IgD-negative memory B cell (primary cell): Measurements from ENCODE around the gene DPP10. TPM values are rescaled to one million over a fixed set of nuclear protein-coding genes. Genes with fewer than 3 reads are reported as not detected.
"Not testable (repeated sequence)": the region's sequence is repeated elsewhere in the genome, so short reads cannot be mapped to it uniquely, and the experiment has no call there.

Experiments
- H3K27ac Mint-ChIP-seq, 3 donors: one replicate each; pipeline ENCODE4 v1.8.0; 2020 to 2022; ENCODE audit warnings: mild to moderate bottlenecking in 3 of 3, mixed read lengths in 3 of 3, moderate library complexity in 1 of 3
- H3K27me3 Mint-ChIP-seq: one replicate; pipeline ENCODE4 v1.8.0; 2021; ENCODE audit warnings: mixed read lengths
- H3K36me3 Mint-ChIP-seq: one replicate; pipeline ENCODE4 v1.8.0; 2020; ENCODE audit warnings: mild to moderate bottlenecking, mixed read lengths
- H3K4me1 Mint-ChIP-seq, 3 donors: one replicate each; pipeline ENCODE4 v1.8.0; 2020 to 2022; ENCODE audit warnings: mixed read lengths in 3 of 3, mild to moderate bottlenecking in 1 of 3
- H3K4me3 Mint-ChIP-seq, 4 donors: one replicate each; pipeline ENCODE4 v1.8.0; 2020 to 2022; ENCODE audit warnings: mild to moderate bottlenecking in 4 of 4, mixed read lengths in 4 of 4, moderate library complexity in 3 of 4
- H3K9me3 Mint-ChIP-seq, 3 donors: one replicate each; pipeline ENCODE4 v1.8.0; 2020 to 2021; ENCODE audit warnings: mixed read lengths in 3 of 3, mild to moderate bottlenecking in 1 of 3
- polyA plus RNA-seq: library from polyadenylated mRNA; unstranded; fragments of 300-500 nt; fragmentation: Illumina TruSeq; gene quantifications from one replicate; pipeline ENCODE4 v1.2.3, GENCODE V29; 2021

The DPP10 gene
- polyA plus RNA-seq, 1 donor from 2014 or later: not detected

- H3K9me3 Mint-ChIP-seq: no peaks in the 10 kb centered on the region
- no peak overlapping the region for H3K27ac Mint-ChIP-seq
- H3K36me3 Mint-ChIP-seq: no peaks in the 10 kb centered on the region
- H3K27me3 Mint-ChIP-seq: peaks cover 1% of the 10 kb centered on the region
- H3K4me3 Mint-ChIP-seq: no peak overlapping the region
- no peaks in the 10 kb centered on the region for H3K4me1 Mint-ChIP-seq
Observed at GRCh38 chr2:114468343-114468742, 25.9 kb downstream of the DPP10 start.

GRCh38 chr2:114472246-114472645 is 29.8 kb downstream of the DPP10 start:
- H3K27me3 Mint-ChIP-seq: no peaks in the 10 kb centered on the region
- no peak overlapping the region for H3K27ac Mint-ChIP-seq
- H3K4me1 Mint-ChIP-seq: no peaks in the 10 kb centered on the region
- H3K9me3 Mint-ChIP-seq: no peaks in the 10 kb centered on the region
- H3K36me3 Mint-ChIP-seq: no peaks in the 10 kb centered on the region
- H3K4me3 Mint-ChIP-seq: no peak overlapping the region

GRCh38 chr2:114472726-114473125 is 30.3 kb downstream of the DPP10 start:
- Mint-ChIP-seq H3K4me3 (no peak overlapping the region), H3K36me3 (no peaks in the 10 kb centered on the region), H3K27me3 (no peaks in the 10 kb centered on the region), H3K27ac (no peak overlapping the region), H3K4me1 (no peaks in the 10 kb centered on the region), H3K9me3 (no peaks in the 10 kb centered on the region)

- no peak overlapping the region for H3K27ac Mint-ChIP-seq
- H3K4me3 Mint-ChIP-seq: no peak overlapping the region
- H3K9me3 Mint-ChIP-seq: no peaks in the 10 kb centered on the region
- H3K36me3 Mint-ChIP-seq: no peaks in the 10 kb centered on the region
- peaks cover 2% of the 10 kb centered on the region for H3K27me3 Mint-ChIP-seq
- H3K4me1 Mint-ChIP-seq: no peaks in the 10 kb centered on the region
Observed at GRCh38 chr2:114488841-114489530, 46.5 kb downstream of the DPP10 start.

- no peak overlapping the region for H3K27ac Mint-ChIP-seq
- no peaks in the 10 kb centered on the region for H3K36me3 Mint-ChIP-seq
- no peaks in the 10 kb centered on the region for H3K9me3 Mint-ChIP-seq
- H3K27me3 Mint-ChIP-seq: no peaks in the 10 kb centered on the region
- no peak overlapping the region for H3K4me3 Mint-ChIP-seq
- H3K4me1 Mint-ChIP-seq: no peaks in the 10 kb centered on the region
Observed at GRCh38 chr2:114495046-114495445, 52.6 kb downstream of the DPP10 start.

GRCh38 chr2:114496959-114497358 is 54.5 kb downstream of the DPP10 start:
- H3K4me3 Mint-ChIP-seq: no peak overlapping the region
- no peak overlapping the region for H3K27ac Mint-ChIP-seq
- H3K27me3 Mint-ChIP-seq: no peaks in the 10 kb centered on the region
- no peaks in the 10 kb centered on the region for H3K36me3 Mint-ChIP-seq
- no peaks in the 10 kb centered on the region for H3K4me1 Mint-ChIP-seq
- no peaks in the 10 kb centered on the region for H3K9me3 Mint-ChIP-seq

GRCh38 chr2:114499101-114499500 is 56.7 kb downstream of the DPP10 start:
- Mint-ChIP-seq H3K36me3 (no peaks in the 10 kb centered on the region), H3K27ac (no peak overlapping the region)

GRCh38 chr2:114507744-114508143 is 65.3 kb downstream of the DPP10 start:
- Mint-ChIP-seq H3K27me3 (peaks cover 3% of the 10 kb centered on the region), H3K27ac (no peak overlapping the region), H3K4me1 (peaks cover 0 to 2% (median 0%) of the 10 kb centered on the region in 3 donors), H3K36me3 (no peaks in the 10 kb centered on the region), H3K4me3 (no peak overlapping the region), H3K9me3 (no peaks in the 10 kb centered on the region)

More at GRCh38 chr2:114499101-114499500, 56.7 kb downstream of the DPP10 start:
- Mint-ChIP-seq H3K4me1 (peaks cover 0 to 2% (median 0%) of the 10 kb centered on the region in 3 donors), H3K4me3 (no peak overlapping the region), H3K9me3 (no peaks in the 10 kb centered on the region), H3K27me3 (no peaks in the 10 kb centered on the region)

- Mint-ChIP-seq H3K9me3 (no peaks in the 10 kb centered on the region), H3K27me3 (peaks cover 4% of the 10 kb centered on the region), H3K4me1 (no peaks in the 10 kb centered on the region), H3K4me3 (no peak overlapping the region), H3K27ac (peak overlapping the region in 1 of 3 donors; percentile 12), H3K36me3 (no peaks in the 10 kb centered on the region)
Observed at GRCh38 chr2:114515882-114516281, 73.4 kb downstream of the DPP10 start.

- H3K4me1 Mint-ChIP-seq: no peaks in the 10 kb centered on the region
- no peaks in the 10 kb centered on the region for H3K36me3 Mint-ChIP-seq
- H3K9me3 Mint-ChIP-seq: no peaks in the 10 kb centered on the region
- no peak overlapping the region for H3K27ac Mint-ChIP-seq
- H3K27me3 Mint-ChIP-seq: peaks cover 4% of the 10 kb centered on the region
- no peak overlapping the region for H3K4me3 Mint-ChIP-seq
Observed at GRCh38 chr2:114517580-114517979, 75.1 kb downstream of the DPP10 start.

GRCh38 chr2:114518738-114519137 is 76.3 kb downstream of the DPP10 start:
- H3K4me1 Mint-ChIP-seq: no peaks in the 10 kb centered on the region
- H3K36me3 Mint-ChIP-seq: no peaks in the 10 kb centered on the region
- H3K27ac Mint-ChIP-seq: no peak overlapping the region
- no peak overlapping the region for H3K4me3 Mint-ChIP-seq
- no peaks in the 10 kb centered on the region for H3K9me3 Mint-ChIP-seq
- peaks cover 1% of the 10 kb centered on the region for H3K27me3 Mint-ChIP-seq

- not testable (repeated sequence) for H3K27ac Mint-ChIP-seq, H3K4me1 Mint-ChIP-seq, H3K36me3 Mint-ChIP-seq, H3K4me3 Mint-ChIP-seq, H3K9me3 Mint-ChIP-seq, H3K27me3 Mint-ChIP-seq
Observed at GRCh38 chr2:114522612-114523011, 80.2 kb downstream of the DPP10 start.

- no peak overlapping the region for H3K27ac Mint-ChIP-seq
- H3K4me1 Mint-ChIP-seq: no peaks in the 10 kb centered on the region
- no peak overlapping the region for H3K4me3 Mint-ChIP-seq
- peaks cover 0 to 3% (median 2%) of the 10 kb centered on the region in 3 donors for H3K9me3 Mint-ChIP-seq
- H3K36me3 Mint-ChIP-seq: no peaks in the 10 kb centered on the region
- H3K27me3 Mint-ChIP-seq: no peaks in the 10 kb centered on the region
Observed at GRCh38 chr2:114525955-114526354, 83.5 kb downstream of the DPP10 start.

- H3K9me3 Mint-ChIP-seq: peaks cover 0 to 3% (median 2%) of the 10 kb centered on the region in 3 donors
- H3K27me3 Mint-ChIP-seq: no peaks in the 10 kb centered on the region
- no peak overlapping the region for H3K4me3 Mint-ChIP-seq
- H3K27ac Mint-ChIP-seq: no peak overlapping the region
- H3K36me3 Mint-ChIP-seq: no peaks in the 10 kb centered on the region
- no peaks in the 10 kb centered on the region for H3K4me1 Mint-ChIP-seq
Observed at GRCh38 chr2:114526841-114527240, 84.4 kb downstream of the DPP10 start.

- peaks cover 0 to 3% (median 2%) of the 10 kb centered on the region in 3 donors for H3K9me3 Mint-ChIP-seq
- no peaks in the 10 kb centered on the region for H3K4me1 Mint-ChIP-seq
- no peaks in the 10 kb centered on the region for H3K27me3 Mint-ChIP-seq
- H3K27ac Mint-ChIP-seq: no peak overlapping the region
- no peak overlapping the region for H3K4me3 Mint-ChIP-seq
- no peaks in the 10 kb centered on the region for H3K36me3 Mint-ChIP-seq
Observed at GRCh38 chr2:114527330-114527983, 85.0 kb downstream of the DPP10 start.
